ENCODE data around the gene LRRN2.

The LRRN2 gene

DNA sequence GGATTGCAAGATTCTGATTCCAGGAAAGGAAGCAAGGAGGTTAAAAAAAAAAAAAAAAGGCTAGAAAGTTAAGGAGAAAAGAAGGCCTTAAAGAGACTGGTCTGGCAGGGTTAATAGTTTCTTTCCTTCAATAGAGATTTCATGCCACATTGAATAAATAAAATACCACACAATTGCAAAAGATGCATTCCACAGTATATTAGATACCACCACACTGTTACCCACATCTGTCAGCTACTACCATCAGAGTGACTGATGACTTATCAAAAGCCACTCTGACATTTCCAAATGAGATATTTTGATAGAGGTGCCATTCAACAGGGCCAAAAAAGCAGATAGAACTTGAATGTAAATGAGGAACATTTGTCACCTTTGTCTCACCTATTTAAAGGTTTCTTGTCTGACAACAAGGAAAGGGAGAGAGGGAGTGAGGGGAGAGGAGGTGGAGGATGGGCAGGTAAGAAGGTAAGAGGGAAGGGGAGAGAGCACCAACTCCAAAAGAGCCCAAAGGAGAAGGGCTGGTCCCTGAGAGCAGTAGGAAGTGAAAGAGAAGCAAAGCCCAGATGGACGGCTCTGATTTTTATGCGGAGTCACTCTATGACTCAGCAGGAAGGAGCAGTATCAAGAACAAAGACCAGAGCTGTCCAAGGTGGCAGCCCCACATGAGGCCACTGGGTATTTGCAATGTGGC, 38.3 kb downstream of the LRRN2 start:
- no peak overlapping the region for H3K4me3 ChIP-seq (replicated peaks; ENCODE audit: low read depth, low read length)
- TF ChIP-seq, protein P1, sequence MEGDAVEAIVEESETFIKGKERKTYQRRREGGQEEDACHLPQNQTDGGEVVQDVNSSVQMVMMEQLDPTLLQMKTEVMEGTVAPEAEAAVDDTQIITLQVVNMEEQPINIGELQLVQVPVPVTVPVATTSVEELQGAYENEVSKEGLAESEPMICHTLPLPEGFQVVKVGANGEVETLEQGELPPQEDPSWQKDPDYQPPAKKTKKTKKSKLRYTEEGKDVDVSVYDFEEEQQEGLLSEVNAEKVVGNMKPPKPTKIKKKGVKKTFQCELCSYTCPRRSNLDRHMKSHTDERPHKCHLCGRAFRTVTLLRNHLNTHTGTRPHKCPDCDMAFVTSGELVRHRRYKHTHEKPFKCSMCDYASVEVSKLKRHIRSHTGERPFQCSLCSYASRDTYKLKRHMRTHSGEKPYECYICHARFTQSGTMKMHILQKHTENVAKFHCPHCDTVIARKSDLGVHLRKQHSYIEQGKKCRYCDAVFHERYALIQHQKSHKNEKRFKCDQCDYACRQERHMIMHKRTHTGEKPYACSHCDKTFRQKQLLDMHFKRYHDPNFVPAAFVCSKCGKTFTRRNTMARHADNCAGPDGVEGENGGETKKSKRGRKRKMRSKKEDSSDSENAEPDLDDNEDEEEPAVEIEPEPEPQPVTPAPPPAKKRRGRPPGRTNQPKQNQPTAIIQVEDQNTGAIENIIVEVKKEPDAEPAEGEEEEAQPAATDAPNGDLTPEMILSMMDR (IDR thresholded peaks at IDR 0.05; ENCODE audit: low read length, missing control alignments): no peak
- DNase-seq (ENCODE audit: low read depth): peak; percentile 83

DNA sequence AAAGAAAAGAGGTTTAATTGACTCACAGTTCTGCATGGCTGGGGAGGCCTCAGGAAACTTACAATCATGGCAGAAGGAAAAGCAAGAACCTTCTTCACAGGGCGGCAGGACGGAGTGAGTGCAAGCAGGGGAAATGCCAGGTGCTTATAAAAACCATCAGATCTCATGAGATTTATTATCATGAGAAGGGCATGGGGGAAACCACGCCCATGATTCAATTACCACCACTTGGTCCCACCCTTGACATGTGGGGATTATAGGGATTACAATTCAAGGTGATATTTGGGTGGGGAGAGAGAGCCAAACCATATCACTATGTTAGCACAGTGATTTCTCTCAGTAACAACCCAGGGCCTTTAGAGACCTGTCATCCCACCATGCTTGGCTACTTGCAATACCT, 39.9 kb downstream of the LRRN2 start:
- H3K4me3 ChIP-seq (replicated peaks; ENCODE audit: low read depth, low read length): no peak overlapping the region
- TF ChIP-seq, protein P1 (IDR thresholded peaks at IDR 0.05; ENCODE audit: low read length, missing control alignments): no peak
- no peak for DNase-seq (ENCODE audit: low read depth)

DNA sequence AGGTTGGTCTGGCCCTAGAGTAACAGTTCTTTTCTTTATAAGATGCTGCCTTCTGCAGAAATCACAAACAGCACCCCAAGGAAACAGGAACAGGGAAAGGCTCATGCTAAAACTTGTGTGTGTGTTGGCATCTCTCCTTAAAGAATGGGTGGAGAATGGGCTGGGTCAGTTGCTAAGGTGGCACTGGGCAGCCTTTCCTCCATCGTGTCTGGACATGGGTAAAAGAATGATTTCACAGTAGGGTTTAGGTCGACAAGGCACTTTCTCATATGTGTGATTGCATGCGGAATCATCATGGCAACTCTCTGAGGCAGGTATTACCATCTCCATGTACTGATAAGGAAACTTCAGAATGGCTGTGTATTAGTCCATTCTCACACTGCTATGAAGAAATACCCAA, 40.3 kb downstream of the LRRN2 start:
- TF ChIP-seq, protein P1 (IDR thresholded peaks at IDR 0.05; ENCODE audit: low read length, missing control alignments): no peak
- no peak overlapping the region for H3K4me3 ChIP-seq (replicated peaks; ENCODE audit: low read depth, low read length)
- no peak for DNase-seq (ENCODE audit: low read depth)

DNA sequence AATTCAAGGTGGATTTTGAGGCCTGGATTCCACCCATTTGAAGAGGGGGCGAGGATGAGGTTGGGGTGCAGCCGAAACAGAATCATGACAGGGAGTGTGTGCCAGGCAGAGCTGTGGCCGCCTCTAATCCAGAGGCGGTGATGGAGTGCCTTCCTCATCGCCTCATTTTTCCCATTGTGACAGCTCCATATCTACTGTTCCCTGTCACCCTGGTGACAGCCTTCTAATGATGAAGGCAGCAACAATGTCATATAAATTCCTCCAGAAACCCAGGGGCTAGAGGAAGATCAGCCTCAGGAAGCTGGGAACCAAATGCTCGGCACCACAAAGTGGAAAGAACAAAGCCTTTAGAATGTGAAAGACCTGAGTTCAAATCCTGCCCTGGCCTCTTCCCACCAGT, 42.0 kb downstream of the LRRN2 start:
- TF ChIP-seq, protein P1 (IDR thresholded peaks at IDR 0.05; ENCODE audit: low read length, missing control alignments): no peak
- DNase-seq (ENCODE audit: low read depth): no peak
- H3K4me3 ChIP-seq (replicated peaks; ENCODE audit: low read depth, low read length): no peak overlapping the region

DNA sequence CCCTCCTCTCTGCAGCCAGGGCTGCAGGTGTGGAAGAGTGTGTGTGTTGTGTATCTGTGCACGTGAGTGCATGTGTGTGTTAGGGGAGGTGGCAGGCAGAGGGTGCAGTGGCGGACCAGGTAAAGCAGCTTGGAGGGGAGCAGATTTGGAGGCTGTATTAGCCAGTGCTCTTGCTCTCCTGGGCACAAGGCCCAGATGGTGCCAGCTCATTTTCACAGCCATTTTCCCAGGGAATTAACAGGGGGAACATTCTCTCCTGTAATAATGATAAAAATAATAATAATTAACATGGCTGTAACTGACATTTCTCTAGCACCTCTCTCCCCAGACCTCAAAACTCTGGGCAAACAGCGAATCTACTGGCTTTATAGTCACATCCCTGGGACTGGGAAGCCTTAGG, 43.6 kb downstream of the LRRN2 start:
- no peak for DNase-seq (ENCODE audit: low read depth)
- TF ChIP-seq, protein P1 (IDR thresholded peaks at IDR 0.05; ENCODE audit: low read length, missing control alignments): no peak
- no peak overlapping the region for H3K4me3 ChIP-seq (replicated peaks; ENCODE audit: low read depth, low read length)

DNA sequence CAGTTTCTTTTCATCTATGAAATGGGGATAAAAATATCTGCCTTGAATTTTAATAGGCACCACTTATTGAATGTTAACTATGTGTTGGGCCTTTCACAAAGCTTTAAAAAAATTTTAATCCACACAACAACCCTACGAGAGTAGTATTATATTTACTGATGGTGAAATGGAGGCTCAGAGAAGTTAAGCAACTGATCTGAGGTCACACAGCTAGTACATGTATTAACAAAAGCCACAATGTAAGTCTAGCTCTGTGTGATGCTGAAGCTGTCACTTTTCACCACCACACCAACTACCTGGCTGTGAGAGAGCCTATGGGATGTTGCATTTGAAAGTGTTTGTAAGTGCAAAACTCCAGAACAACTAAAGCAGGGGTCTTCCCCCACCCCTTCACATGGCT, 44.1 kb downstream of the LRRN2 start:
- TF ChIP-seq, protein P1 (IDR thresholded peaks at IDR 0.05; ENCODE audit: low read length, missing control alignments): no peak
- no peak for DNase-seq (ENCODE audit: low read depth)
- H3K4me3 ChIP-seq (replicated peaks; ENCODE audit: low read depth, low read length): no peak overlapping the region

DNA sequence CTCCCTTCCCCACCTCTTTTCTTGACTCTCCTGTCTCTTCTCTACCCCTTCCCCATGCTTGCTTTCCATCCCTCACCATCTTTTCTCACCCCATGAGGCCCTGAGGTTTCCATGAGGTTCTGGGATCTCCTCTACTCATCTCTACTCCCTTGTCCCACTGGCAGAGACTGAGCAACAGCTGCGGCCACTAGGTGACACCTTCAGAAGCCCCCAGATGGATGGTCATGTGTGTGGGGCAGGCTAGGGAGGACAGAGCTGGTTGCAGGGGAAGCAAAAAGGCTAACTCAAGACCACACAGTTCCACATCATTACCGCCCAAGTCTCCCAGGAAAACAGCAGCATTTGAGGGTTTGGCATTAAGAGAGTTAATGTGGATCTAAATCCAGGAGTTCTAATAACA, 45.0 kb downstream of the LRRN2 start:
- no peak for DNase-seq (ENCODE audit: low read depth)
- TF ChIP-seq, protein P1 (IDR thresholded peaks at IDR 0.05; ENCODE audit: low read length, missing control alignments): no peak
- no peak overlapping the region for H3K4me3 ChIP-seq (replicated peaks; ENCODE audit: low read depth, low read length)

Measured in fibroblast of pulmonary artery (primary cell).